Jurkat, Clone E6-1 (cell line): ENCODE measurements around the gene DNAJC3. TPM values are rescaled to one million over a fixed set of nuclear protein-coding genes. Genes with fewer than 3 reads are reported as not detected.

ENCODE experiments used
- DNase-seq: peaks from one replicate; pipeline ENCODE4 v3.0.0-alpha.2; 2011; ENCODE audit warnings: low read depth, low spot score
- H3K4me3 ChIP-seq: 2 replicates; pipeline ENCODE4 v1.5.1; 2011; ENCODE audit warnings: mild to moderate bottlenecking, low read length, control low read depth, moderate library complexity
- polyA plus RNA-seq: library from polyadenylated mRNA; unstranded; fragments of >200 nt; gene quantifications from one replicate; pipeline ENCODE4 v1.2.1, GENCODE V29; 2012; ENCODE audit warnings: missing spikeins; ENCODE audit not compliant: insufficient read length, insufficient read depth

Gene DNAJC3
- 7.0 TPM for polyA plus RNA-seq

- H3K4me3 ChIP-seq = peak within 1 kb of the TSS; percentile 80
- peak; percentile 94 for DNase-seq
These were observed at the start of gene DNAJC3 for GRCh38 chr13:95676762-95677563. DNAJC3 (plus strand) TSS chr13:95677139; CDS start chr13:95677256, 117 bp downstream.

- no peak overlapping the region for H3K4me3 ChIP-seq
- no peak for DNase-seq
These were observed 49.3 kb upstream of the DNAJC3 start for GRCh38 chr13:95627590-95627989.

GRCh38 chr13:95628488-95628887, 48.5 kb upstream of the DNAJC3 start:
- no peak for DNase-seq
- no peak overlapping the region for H3K4me3 ChIP-seq

- DNase-seq = no peak
- no peak overlapping the region for H3K4me3 ChIP-seq
These were observed 47.9 kb upstream of the DNAJC3 start for GRCh38 chr13:95629071-95629470.

- DNase-seq = no peak
- no peak overlapping the region for H3K4me3 ChIP-seq
These were observed 46.3 kb upstream of the DNAJC3 start for GRCh38 chr13:95630593-95630992.

- DNase-seq = peak; percentile 82
- H3K4me3 ChIP-seq = no peak overlapping the region
These were observed 40.1 kb upstream of the DNAJC3 start for GRCh38 chr13:95636853-95637252.

- DNase-seq = no peak
- no peak overlapping the region for H3K4me3 ChIP-seq
These were observed 35.5 kb upstream of the DNAJC3 start for GRCh38 chr13:95641291-95642027.

GRCh38 chr13:95642028-95642621, 34.8 kb upstream of the DNAJC3 start:
- no peak for DNase-seq
- no peak overlapping the region for H3K4me3 ChIP-seq

- no peak overlapping the region for H3K4me3 ChIP-seq
- DNase-seq = no peak
These were observed 33.9 kb upstream of the DNAJC3 start for GRCh38 chr13:95642999-95643398.

GRCh38 chr13:95643571-95643935, 33.4 kb upstream of the DNAJC3 start:
- H3K4me3 ChIP-seq = no peak overlapping the region
- no peak for DNase-seq

GRCh38 chr13:95643936-95644598, 32.9 kb upstream of the DNAJC3 start:
- no peak for DNase-seq
- peak overlapping the region; percentile 41 for H3K4me3 ChIP-seq

GRCh38 chr13:95644601-95645052, 32.3 kb upstream of the DNAJC3 start, which contains the start of gene DZIP1:
DZIP1 (minus strand) TSS chr13:95644706; CDS start chr13:95642029, 2,677 bp downstream.
- peak; percentile 24 for DNase-seq
- peak within 1 kb of the TSS; percentile 41 for H3K4me3 ChIP-seq

GRCh38 chr13:95647321-95647720, 29.6 kb upstream of the DNAJC3 start:
- no peak for DNase-seq
- no peak overlapping the region for H3K4me3 ChIP-seq

- no peak overlapping the region for H3K4me3 ChIP-seq
- DNase-seq = no peak
These were observed 26.2 kb upstream of the DNAJC3 start for GRCh38 chr13:95650696-95651095.

GRCh38 chr13:95652244-95652764, 24.6 kb upstream of the DNAJC3 start:
- DNase-seq = no peak
- no peak overlapping the region for H3K4me3 ChIP-seq

- H3K4me3 ChIP-seq = no peak overlapping the region
- no peak for DNase-seq
These were observed 24.1 kb upstream of the DNAJC3 start for GRCh38 chr13:95652821-95653220.

- H3K4me3 ChIP-seq = no peak overlapping the region
- DNase-seq = no peak
These were observed 20.4 kb upstream of the DNAJC3 start for GRCh38 chr13:95656386-95657015.

- H3K4me3 ChIP-seq = no peak overlapping the region
- DNase-seq = no peak
These were observed 17.4 kb upstream of the DNAJC3 start for GRCh38 chr13:95659500-95659899.
